ENCODE results near the gene CEACAM19. TPM values are rescaled to one million over a fixed set of nuclear protein-coding genes. Genes with fewer than 3 reads are reported as not detected.

The CEACAM19 gene
- polyA plus RNA-seq, 1 experiment, result 8.9 TPM

DNA sequence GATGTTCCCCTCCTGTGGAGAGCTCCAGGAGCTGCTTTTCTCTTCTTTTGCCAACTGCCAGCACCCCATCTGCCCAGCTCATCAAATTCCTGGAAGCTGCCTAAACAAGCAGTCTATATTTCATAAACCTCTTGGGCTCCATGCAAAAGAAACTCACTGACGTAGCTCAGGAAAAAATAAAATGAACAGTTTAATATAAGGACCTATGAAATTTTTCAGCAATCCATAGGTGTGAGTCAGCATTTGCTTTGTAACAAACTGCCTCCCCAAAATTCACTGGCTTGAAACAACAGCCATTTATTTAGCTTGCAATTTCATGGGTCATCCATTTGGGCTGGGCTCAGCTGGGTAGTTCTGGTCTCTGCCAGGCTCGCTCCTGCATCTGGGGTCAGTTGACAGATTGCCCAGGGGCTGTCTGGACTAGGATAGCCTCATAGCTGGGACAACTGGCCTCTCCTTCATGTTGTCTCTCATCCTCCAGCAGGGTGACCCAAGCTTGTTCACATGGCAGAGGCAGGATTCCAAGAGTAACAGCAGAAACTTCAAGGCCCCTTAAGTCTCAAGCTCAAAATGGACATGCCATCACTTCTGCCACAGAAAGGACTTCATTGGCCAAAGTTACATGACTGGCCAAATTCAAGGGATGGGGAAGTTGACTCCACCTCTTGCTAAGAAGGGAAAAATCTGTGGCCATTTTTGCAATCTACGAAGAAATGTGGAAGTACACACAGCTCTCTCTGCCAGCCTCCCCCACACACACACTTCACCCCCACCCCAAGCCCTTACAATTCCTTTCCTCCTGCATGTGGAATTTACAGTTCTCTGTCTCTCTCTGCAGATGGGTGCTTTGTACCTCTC lies 35.5 kb upstream of the CEACAM19 start:
- Histone ChIP-seq H3K27me3 (ENCODE audit: control insufficient read depth, insufficient read depth, low read length) (no peaks in the 10 kb centered on the region), H3K36me3 (ENCODE audit: control insufficient read depth, insufficient read depth, low read length) (no peaks in the 10 kb centered on the region), H3K4me3 (ENCODE audit: low read depth, low read length) (no peak overlapping the region)
- CTCF ChIA-PET, result interaction anchor here (0.7 to 1.9 kb wide), 9 partner anchors 9 to 417 kb away, joined by 3 to 9 read pairs (median 4); no protein-coding TSS in a partner anchor
- POLR2A ChIA-PET, result interaction anchor here (0.5 to 0.7 kb wide), 2 partner anchors 8 to 12 kb away, joined by 3 to 7 read pairs; partner anchors contain the start of gene PVR
- TF ChIP-seq, protein P1, sequence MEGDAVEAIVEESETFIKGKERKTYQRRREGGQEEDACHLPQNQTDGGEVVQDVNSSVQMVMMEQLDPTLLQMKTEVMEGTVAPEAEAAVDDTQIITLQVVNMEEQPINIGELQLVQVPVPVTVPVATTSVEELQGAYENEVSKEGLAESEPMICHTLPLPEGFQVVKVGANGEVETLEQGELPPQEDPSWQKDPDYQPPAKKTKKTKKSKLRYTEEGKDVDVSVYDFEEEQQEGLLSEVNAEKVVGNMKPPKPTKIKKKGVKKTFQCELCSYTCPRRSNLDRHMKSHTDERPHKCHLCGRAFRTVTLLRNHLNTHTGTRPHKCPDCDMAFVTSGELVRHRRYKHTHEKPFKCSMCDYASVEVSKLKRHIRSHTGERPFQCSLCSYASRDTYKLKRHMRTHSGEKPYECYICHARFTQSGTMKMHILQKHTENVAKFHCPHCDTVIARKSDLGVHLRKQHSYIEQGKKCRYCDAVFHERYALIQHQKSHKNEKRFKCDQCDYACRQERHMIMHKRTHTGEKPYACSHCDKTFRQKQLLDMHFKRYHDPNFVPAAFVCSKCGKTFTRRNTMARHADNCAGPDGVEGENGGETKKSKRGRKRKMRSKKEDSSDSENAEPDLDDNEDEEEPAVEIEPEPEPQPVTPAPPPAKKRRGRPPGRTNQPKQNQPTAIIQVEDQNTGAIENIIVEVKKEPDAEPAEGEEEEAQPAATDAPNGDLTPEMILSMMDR (IDR thresholded peaks at IDR 0.05; ENCODE audit: insufficient read depth, low read depth, low read length), result no peak
- DNase-seq (ENCODE audit: low read depth), result no peak

- no peak for DNase-seq (ENCODE audit: low read depth)
- TF ChIP-seq, protein P1 (IDR thresholded peaks at IDR 0.05; ENCODE audit: insufficient read depth, low read depth, low read length), result no peak
- Histone ChIP-seq H3K27me3 (ENCODE audit: control insufficient read depth, insufficient read depth, low read length) (no peaks in the 10 kb centered on the region), H3K4me3 (ENCODE audit: low read depth, low read length) (no peak overlapping the region), H3K36me3 (ENCODE audit: control insufficient read depth, insufficient read depth, low read length) (no peaks in the 10 kb centered on the region)
- CTCF ChIA-PET, result interaction anchor here (1.1 to 1.9 kb wide), 5 partner anchors 12 to 250 kb away, joined by 3 to 9 read pairs (median 5); no protein-coding TSS in a partner anchor
- POLR2A ChIA-PET, result interaction anchor here (0.7 kb wide), 1 partner anchor 11 kb away, joined by 3 read pairs; no protein-coding TSS in a partner anchor
Measured at GRCh38 chr19:44636439-44637389, 34.6 kb upstream of the CEACAM19 start.

GRCh38 chr19:44637390-44637764 lies 33.9 kb upstream of the CEACAM19 start:
- CTCF ChIA-PET, result no interaction called here
- POLR2A ChIA-PET, result no interaction called here

DNA sequence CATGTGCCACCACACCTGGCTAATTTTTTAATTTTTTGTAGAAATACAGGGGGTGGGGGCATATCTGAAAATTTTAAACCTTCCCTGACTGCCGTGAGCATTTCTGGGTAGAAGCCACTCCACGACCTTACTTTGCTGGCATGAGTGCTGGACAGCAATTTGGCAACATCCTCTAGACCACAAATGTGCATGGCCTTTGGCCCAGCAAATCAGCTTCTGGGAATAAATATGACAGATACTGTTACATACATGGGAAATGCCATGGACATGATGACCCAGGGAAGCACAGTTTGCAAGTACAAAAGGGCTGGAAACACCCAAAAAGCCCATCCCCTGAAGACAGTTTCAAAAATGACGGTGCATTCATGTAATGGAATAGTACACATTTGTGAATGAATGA lies 30.8 kb upstream of the CEACAM19 start:
- ChIA-PET POLR2A (no interaction called here), CTCF (interaction anchor here (0.6 to 1.3 kb wide), 4 partner anchors 14 to 52 kb away, joined by 3 read pairs; no protein-coding TSS in a partner anchor)
- TF ChIP-seq, protein P1 (IDR thresholded peaks at IDR 0.05; ENCODE audit: insufficient read depth, low read depth, low read length), result no peak
- no peaks in the 10 kb centered on the region for H3K27me3 ChIP-seq (ENCODE audit: control insufficient read depth, insufficient read depth, low read length)
- H3K4me3 ChIP-seq (ENCODE audit: low read depth, low read length), result no peak overlapping the region
- DNase-seq (ENCODE audit: low read depth), result no peak
- H3K36me3 ChIP-seq (ENCODE audit: control insufficient read depth, insufficient read depth, low read length), result no peaks in the 10 kb centered on the region

More at GRCh38 chr19:44637390-44637764, 33.9 kb upstream of the CEACAM19 start:
- Histone ChIP-seq H3K36me3 (ENCODE audit: control insufficient read depth, insufficient read depth, low read length) (no peaks in the 10 kb centered on the region), H3K4me3 (ENCODE audit: low read depth, low read length) (no peak overlapping the region), H3K27me3 (ENCODE audit: control insufficient read depth, insufficient read depth, low read length) (no peaks in the 10 kb centered on the region)
- no peak for DNase-seq (ENCODE audit: low read depth)
- TF ChIP-seq, protein P1 (IDR thresholded peaks at IDR 0.05; ENCODE audit: insufficient read depth, low read depth, low read length), result no peak
